SIG-M5 (cell line): Measurements from ENCODE around the gene RIMBP2.
"Not testable (repeated sequence)": the region's sequence is repeated elsewhere in the genome, so short reads cannot be mapped to it uniquely, and the experiment has no call there.

Experiments
- DNase-seq: peaks from one replicate; lab custom pipeline; 2025; lab: John Stamatoyannopoulos, UW

Gene RIMBP2

GRCh38 chr12:130658145-130658911 lies 57.8 kb downstream of the RIMBP2 start:
- DNase-seq: no peak

GRCh38 chr12:130656411-130656810 lies 59.7 kb downstream of the RIMBP2 start:
- DNase-seq: no peak

- DNase-seq: no peak
Measured at GRCh38 chr12:130655881-130656280, 60.2 kb downstream of the RIMBP2 start.

- DNase-seq: no peak
Measured at GRCh38 chr12:130655010-130655409, 61.1 kb downstream of the RIMBP2 start.

- no peak for DNase-seq
Measured at GRCh38 chr12:130651188-130651959, 64.7 kb downstream of the RIMBP2 start.

GRCh38 chr12:130650131-130650530 lies 66.0 kb downstream of the RIMBP2 start:
- no peak for DNase-seq

GRCh38 chr12:130649101-130650045 lies 66.7 kb downstream of the RIMBP2 start:
- no peak for DNase-seq

DNA sequence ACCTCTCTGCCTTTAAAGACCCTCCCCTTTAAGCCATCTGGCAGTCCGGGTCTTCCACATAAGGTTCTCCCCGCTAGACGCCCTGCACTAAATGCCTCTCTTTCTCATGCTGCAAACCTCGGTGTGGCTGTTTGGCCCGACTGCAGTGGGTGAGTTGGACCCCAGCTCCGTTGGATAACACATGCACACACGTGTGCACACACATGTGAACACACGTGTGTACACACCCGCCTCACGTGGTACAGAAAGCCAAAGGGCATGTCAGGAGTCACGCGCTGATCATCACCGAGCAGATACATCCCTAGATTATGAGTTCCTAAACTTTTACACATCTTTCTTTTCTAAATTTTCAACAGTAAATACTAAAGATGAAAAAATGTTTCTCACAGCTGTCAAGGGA lies 68.3 kb downstream of the RIMBP2 start:
- DNase-seq: no peak

DNA sequence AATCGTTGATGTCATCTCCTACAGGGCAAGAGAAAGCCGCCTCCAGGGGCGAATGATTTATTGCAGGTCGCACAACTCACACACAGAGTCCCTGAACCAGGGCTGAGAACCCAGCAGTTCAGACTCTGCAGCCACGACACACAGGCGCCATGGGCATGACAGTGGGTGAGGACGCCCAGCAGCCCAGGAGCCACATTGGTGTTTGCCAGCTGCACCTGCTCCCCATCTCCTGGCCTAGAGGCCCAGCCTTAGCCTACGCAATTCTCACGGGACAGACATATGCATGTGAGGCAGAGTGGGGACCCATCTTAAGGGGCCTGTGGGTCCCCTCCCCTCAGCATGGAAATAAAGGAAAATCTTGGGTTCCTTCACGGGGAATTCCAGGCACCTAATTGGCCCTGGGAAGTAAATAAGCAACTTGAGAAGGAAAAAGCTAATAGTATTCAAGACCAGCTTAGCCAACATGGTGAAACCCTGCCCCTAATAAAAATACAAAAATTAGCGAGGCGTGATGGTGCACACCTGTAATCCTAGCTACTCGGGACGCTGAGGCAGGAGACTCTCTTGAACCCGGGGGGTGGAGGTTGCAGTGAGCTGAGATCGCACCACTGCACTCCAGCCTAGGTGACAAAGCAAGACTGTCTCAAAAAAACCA lies 69.3 kb downstream of the RIMBP2 start:
- no peak for DNase-seq

GRCh38 chr12:130646191-130646590 lies 69.9 kb downstream of the RIMBP2 start:
- not testable (repeated sequence) for DNase-seq

DNA sequence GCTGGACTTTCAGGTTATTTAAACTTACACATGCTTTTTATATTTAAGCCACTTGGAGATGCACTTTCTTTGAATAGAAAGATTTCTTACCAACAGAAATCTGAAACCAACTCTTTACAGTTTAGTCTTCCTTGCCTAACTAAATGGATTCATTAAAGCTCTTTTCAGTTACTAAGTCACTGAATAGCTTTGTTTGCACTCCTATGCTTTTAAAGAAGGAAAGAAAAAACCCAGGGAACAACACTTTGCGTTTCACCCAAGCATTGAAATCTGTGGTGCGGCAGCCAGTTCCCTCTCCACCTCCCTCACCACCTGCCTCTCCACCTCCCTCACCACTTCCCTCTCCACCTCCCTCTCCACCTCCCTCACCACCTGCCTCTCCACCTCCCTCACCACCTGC lies 70.3 kb downstream of the RIMBP2 start:
- no peak for DNase-seq

DNA sequence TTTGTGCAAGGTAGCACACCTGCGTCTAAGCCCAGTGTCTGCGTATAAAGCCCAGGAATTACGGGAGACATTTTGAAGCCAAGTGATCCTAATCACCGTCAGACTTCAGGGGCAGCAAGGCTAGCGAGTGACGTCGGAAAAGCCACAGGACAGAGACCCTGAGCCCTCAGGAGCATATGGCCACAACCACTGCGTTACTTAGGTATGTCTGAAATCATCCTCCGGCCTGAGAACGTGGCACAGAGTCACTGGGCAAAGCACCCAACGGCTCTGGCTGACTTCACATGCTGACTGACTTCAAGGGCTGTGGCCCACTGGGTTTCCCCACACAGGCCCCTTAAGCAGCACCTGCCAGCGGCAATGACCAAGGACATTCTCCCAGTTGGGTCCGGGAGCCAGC lies 71.5 kb downstream of the RIMBP2 start:
- no peak for DNase-seq

GRCh38 chr12:130644146-130644545 lies 72.0 kb downstream of the RIMBP2 start:
- DNase-seq: no peak

DNA sequence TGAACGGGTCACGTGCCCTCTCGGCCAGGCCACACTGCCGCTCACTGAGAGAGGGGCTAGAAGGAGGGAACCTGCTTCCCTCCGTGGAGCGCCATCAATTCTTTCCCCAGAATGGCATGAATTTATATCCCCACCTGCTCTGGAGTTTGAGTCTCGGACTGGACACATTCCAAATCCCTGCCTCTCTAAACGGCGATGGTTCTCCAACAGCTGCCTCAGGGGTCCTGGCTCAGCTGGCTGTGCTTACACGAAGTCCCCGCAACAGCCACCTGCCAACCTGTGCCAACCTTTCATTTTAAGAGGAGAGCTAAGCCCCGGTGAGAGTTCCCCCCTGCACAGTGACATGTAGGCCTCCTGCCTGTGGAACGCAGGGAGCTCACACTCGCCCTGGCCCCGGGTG lies 73.2 kb downstream of the RIMBP2 start:
- no peak for DNase-seq

- no peak for DNase-seq
Measured at GRCh38 chr12:130641533-130642184, 74.4 kb downstream of the RIMBP2 start.

DNA sequence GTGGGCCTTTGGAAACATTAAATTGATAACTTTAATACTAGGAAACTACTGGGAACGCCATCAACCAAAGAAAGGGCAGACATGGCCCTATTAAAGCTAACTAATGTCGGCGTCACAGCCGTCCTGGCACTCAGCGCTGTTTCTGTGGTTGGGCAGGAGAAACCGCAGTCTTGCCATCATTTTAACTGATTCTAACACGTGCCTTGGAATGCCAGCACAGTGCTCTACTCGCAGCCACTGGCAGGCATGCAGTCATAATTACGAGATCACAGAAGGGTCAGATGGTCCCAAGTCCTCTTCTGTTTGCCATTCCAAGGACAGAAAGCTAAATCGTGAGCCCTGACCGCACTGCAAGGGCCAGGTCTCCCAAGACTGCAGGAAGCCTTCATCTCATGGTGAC lies 75.2 kb downstream of the RIMBP2 start:
- no peak for DNase-seq

DNA sequence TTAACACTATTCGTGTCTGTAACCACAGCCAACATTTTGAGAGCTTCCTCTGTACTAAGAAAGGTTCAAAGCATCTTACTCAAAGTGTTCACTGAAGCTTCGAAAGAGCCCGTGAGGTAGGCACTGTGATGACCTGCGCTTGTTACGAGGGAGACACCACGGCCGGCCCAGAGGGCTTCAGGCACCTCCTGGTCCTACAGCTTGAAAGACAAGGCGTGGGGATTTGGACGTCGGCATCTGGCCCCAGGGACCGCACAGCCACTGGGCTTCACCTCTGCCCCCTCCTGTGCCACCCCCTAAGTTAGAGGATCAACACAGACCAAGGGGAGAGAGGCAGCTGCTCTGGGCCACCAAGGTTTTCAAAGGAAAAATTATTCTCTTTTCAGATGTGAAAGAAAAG lies 75.6 kb downstream of the RIMBP2 start:
- DNase-seq: no peak

DNA sequence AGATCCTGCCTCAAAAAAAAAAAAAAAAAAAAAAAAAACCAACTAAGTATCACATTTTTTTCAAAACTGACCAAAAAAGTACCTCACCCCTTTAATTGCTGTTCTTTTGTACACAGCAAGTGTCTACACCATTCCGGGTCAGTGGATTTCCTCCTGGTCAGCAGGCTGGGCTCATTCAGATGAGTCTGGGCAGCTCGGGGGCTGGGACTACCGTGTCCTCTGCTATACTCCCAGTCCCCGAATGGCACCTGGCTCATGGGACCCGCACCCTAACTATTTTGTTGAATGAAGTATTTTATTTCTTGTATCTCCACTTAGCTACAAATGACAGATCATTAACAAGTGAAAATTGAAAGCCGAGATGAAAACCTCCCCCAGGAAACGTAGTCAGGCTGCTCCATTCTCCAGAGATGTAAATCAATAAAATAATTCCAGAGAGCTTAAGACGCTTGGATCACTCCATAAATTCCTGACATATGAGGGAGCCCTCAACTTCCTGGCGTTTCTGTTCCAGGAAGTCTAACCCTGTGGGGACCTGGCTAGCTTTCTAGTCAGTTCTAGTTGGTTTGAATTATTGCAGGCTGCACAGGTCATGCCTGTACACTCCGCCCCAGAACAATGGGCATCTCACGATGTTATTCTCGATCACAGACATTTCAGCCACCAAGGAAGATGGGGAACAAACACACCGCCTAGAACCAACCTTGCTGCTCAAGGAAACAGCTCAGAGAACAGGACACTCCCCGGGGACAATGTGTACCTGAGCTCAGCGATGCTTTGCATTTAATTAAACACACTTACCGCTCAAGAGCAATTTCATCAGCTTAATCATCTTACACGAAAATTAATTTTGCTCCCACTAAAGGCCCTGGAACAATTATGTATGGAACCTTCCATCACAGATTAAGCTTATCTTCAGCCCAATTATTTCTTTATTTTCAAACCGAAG lies 76.3 kb downstream of the RIMBP2 start:
- no peak for DNase-seq

- DNase-seq: no peak
Measured at GRCh38 chr12:130636370-130636769, 79.7 kb downstream of the RIMBP2 start.

- DNase-seq: no peak
Measured at GRCh38 chr12:130634866-130635265, 81.2 kb downstream of the RIMBP2 start.
